Hematopoietic multipotent progenitor cell treated with erythropoietin and hydrocortisone succinate and interleukin-3 and kit ligand, for 8 days (in vitro differentiated cells): ENCODE data around the gene GLRX3.

Experiments
- DNase-seq: peaks from one replicate; pipeline ENCODE4 v3.0.0-alpha.2; 2015

GLRX3 gene

GRCh38 chr10:130138479-130138866 lies 2.3 kb downstream of the GLRX3 start:
- peak; percentile 44 for DNase-seq

GRCh38 chr10:130140425-130140824 lies 4.2 kb downstream of the GLRX3 start:
- no peak for DNase-seq

GRCh38 chr10:130141038-130141437 lies 4.8 kb downstream of the GLRX3 start:
- DNase-seq = no peak

- peak; percentile 87 for DNase-seq
Measured at GRCh38 chr10:130141460-130141859, 5.3 kb downstream of the GLRX3 start.

- no peak for DNase-seq
Measured at GRCh38 chr10:130141878-130142277, 5.7 kb downstream of the GLRX3 start.

GRCh38 chr10:130146042-130146441 lies 9.9 kb downstream of the GLRX3 start:
- no peak for DNase-seq

GRCh38 chr10:130159192-130159794 lies 23.1 kb downstream of the GLRX3 start:
- DNase-seq = no peak

- DNase-seq = peak; percentile 41
Measured at GRCh38 chr10:130160775-130161174, 24.6 kb downstream of the GLRX3 start.

GRCh38 chr10:130161331-130161730 lies 25.1 kb downstream of the GLRX3 start:
- DNase-seq = no peak

GRCh38 chr10:130167193-130167592 lies 31.0 kb downstream of the GLRX3 start:
- DNase-seq = no peak

GRCh38 chr10:130167707-130168106 lies 31.5 kb downstream of the GLRX3 start:
- no peak for DNase-seq

- DNase-seq = no peak
Measured at GRCh38 chr10:130169136-130169859, 33.1 kb downstream of the GLRX3 start.

- peak; percentile 9 for DNase-seq
Measured at GRCh38 chr10:130171196-130171595, 35.0 kb downstream of the GLRX3 start.

GRCh38 chr10:130174328-130174727 lies 38.1 kb downstream of the GLRX3 start:
- DNase-seq = no peak

GRCh38 chr10:130175074-130175473 lies 38.9 kb downstream of the GLRX3 start:
- DNase-seq = no peak

GRCh38 chr10:130177250-130177649 lies 41.1 kb downstream of the GLRX3 start:
- DNase-seq = no peak

GRCh38 chr10:130179640-130180039 lies 43.4 kb downstream of the GLRX3 start:
- peak; percentile 76 for DNase-seq

- peak; percentile 73 for DNase-seq
Measured at GRCh38 chr10:130180416-130180815, 44.2 kb downstream of the GLRX3 start.

- DNase-seq = no peak
Measured at GRCh38 chr10:130181858-130182257, 45.7 kb downstream of the GLRX3 start.

- DNase-seq = no peak
Measured at GRCh38 chr10:130185591-130185990, 49.4 kb downstream of the GLRX3 start.

- DNase-seq = no peak
Measured at GRCh38 chr10:130188195-130189175, 52.3 kb downstream of the GLRX3 start.

GRCh38 chr10:130189608-130190054 lies 53.4 kb downstream of the GLRX3 start:
- no peak for DNase-seq

- DNase-seq = peak; percentile 83
Measured at GRCh38 chr10:130190055-130190736, 54.0 kb downstream of the GLRX3 start.
